ENCODE measurements around the gene RADIL.

The RADIL gene

GRCh38 chr7:4837041-4837802, 46.3 kb downstream of the RADIL start:
- no peak for TF ChIP-seq CTCF (IDR thresholded peaks at IDR 0.05)

- TF ChIP-seq CTCF (IDR thresholded peaks at IDR 0.05): no peak
Measured at GRCh38 chr7:4836206-4836661, 47.3 kb downstream of the RADIL start.

- no peak for TF ChIP-seq CTCF (IDR thresholded peaks at IDR 0.05)
Measured at GRCh38 chr7:4835398-4836205, 47.9 kb downstream of the RADIL start.

- TF ChIP-seq CTCF (IDR thresholded peaks at IDR 0.05): no peak
Measured at GRCh38 chr7:4834601-4835397, 48.7 kb downstream of the RADIL start.

GRCh38 chr7:4833691-4834600, 49.6 kb downstream of the RADIL start:
- TF ChIP-seq CTCF (IDR thresholded peaks at IDR 0.05): no peak

GRCh38 chr7:4833176-4833575, 50.3 kb downstream of the RADIL start:
- TF ChIP-seq CTCF (IDR thresholded peaks at IDR 0.05): no peak

Data from LNCAP (cell line).